K562 (cell line): Measurements from ENCODE around the gene DVL2. TPM values are rescaled to one million over a fixed set of nuclear protein-coding genes. Genes with fewer than 3 reads are reported as not detected.

Source experiments
- ATAC-seq: fragments of 200-7000 bp; cut with Tn5 transposase; 3 replicates; pipeline ENCODE4 v1.9.1; 2020; ENCODE audit warnings: moderate library complexity
- BruUV-seq: library from RNA; stranded (reverse); fragments of 400-500 nt; replicated peaks from 2 replicates; lab custom pipeline; 2021; lab: Mats Ljungman, UMichigan
- CTCF ChIA-PET: fragments of 300-600 bp; formaldehyde crosslinking; extraction: SDS; loops from one replicate; lab custom pipeline; 2021; ENCODE audit warnings: low intra/inter-chr PET ratio; lab: Yijun Ruan, JAX
- POLR2A ChIA-PET: fragments of 300-600, 350-650 bp; sonication (Branson Sonifier 250); formaldehyde crosslinking; extraction: SDS; loops from one replicate; lab custom pipeline; 2021; ENCODE audit warnings: antibody characterized with exemption, inconsistent platforms; lab: Yijun Ruan, JAX
- DNase-seq, 4 experiments: peaks; one replicate each; pipeline versions ENCODE4 v3.0.0 to v3.0.0-alpha.2; 2011 to 2018; ENCODE audit warnings: low spot score in 3 of 4, mixed read lengths in 3 of 4; ENCODE audit errors: extremely low read depth in 1 of 4
- FAIRE-seq: peaks from 2 replicates; lab custom pipeline; 2011; peaks lifted over from hg19 to GRCh38; lab: Jason Lieb, UNC
- H2AFZ ChIP-seq: 2 replicates; pipeline ENCODE4 v1.6.0; 2011; ENCODE audit warnings: low read depth, low read length, control low read depth, inconsistent platforms
- H3K27ac ChIP-seq: fragments of 200-600 bp; 3 replicates; pipeline ENCODE4 v1.8.0; 2011; ENCODE audit warnings: low read depth, mild to moderate bottlenecking, control low read depth, inconsistent platforms, low read length, moderate library complexity, mixed read lengths; ENCODE audit errors: extremely low read depth
- H3K27me3 ChIP-seq, 2 experiments: fragments of 300-600 bp in 1 of 2; 2 replicates in 1 of 2; 3 replicates in 1 of 2; pipeline versions ENCODE4 v1.6.0 to v1.8.0; 2011; ENCODE audit warnings: inconsistent platforms in 2 of 2, low read length in 2 of 2, mild to moderate bottlenecking in 1 of 2, mixed read lengths in 1 of 2, moderate library complexity in 1 of 2; ENCODE audit not compliant: control insufficient read depth in 2 of 2, insufficient read depth in 2 of 2
- H3K36me3 ChIP-seq: fragments of 300-600 bp; 3 replicates; pipeline ENCODE4 v1.8.0; 2011; ENCODE audit warnings: mild to moderate bottlenecking, low read length, inconsistent platforms; ENCODE audit not compliant: control insufficient read depth, insufficient read depth
- H3K4me1 ChIP-seq, 2 experiments: fragments of 200-600 bp in 1 of 2; replicated peaks in 1 of 2; 2 replicates in 1 of 2; 3 replicates in 1 of 2; pipeline versions ENCODE4 v1.5.1 to v1.8.0; 2011; ENCODE audit warnings: inconsistent platforms in 2 of 2, low read length in 2 of 2, mild to moderate bottlenecking in 1 of 2, mixed read lengths in 1 of 2, moderate library complexity in 1 of 2; ENCODE audit not compliant: control insufficient read depth in 2 of 2, insufficient read depth in 2 of 2
- H3K4me2 ChIP-seq: 2 replicates; pipeline ENCODE4 v1.6.1; 2011; ENCODE audit warnings: low read length, control low read depth, inconsistent platforms, mixed read lengths; ENCODE audit not compliant: insufficient read depth
- H3K4me3 ChIP-seq: fragments of 200-600 bp; sonication (generic), shearing (Covaris generic); 2 replicates; pipeline ENCODE4 v1.5.1; 2016; ENCODE audit warnings: control low read depth, inconsistent platforms
- H3K79me2 ChIP-seq: fragments of 200-600 bp; 3 replicates; pipeline ENCODE4 v1.8.0; 2011; ENCODE audit warnings: low read length, inconsistent platforms; ENCODE audit not compliant: control insufficient read depth, insufficient read depth
- H3K9ac ChIP-seq, 2 experiments: 2 replicates each; pipeline versions ENCODE4 v1.6.0 to v1.6.1; 2011; ENCODE audit warnings: low read depth in 2 of 2, low read length in 2 of 2, control low read depth in 1 of 2, inconsistent platforms in 1 of 2, mild to moderate bottlenecking in 1 of 2, mixed read lengths in 1 of 2; ENCODE audit not compliant: insufficient read depth in 1 of 2
- H3K9me1 ChIP-seq: one replicate; pipeline ENCODE4 v1.6.0; 2011; ENCODE audit warnings: inconsistent platforms, mild to moderate bottlenecking, low read length, moderate library complexity; ENCODE audit not compliant: control insufficient read depth, insufficient read depth
- H3K9me3 ChIP-seq: replicated peaks from 2 replicates; pipeline ENCODE4 v1.5.1; 2011; ENCODE audit warnings: low read depth, low read length, inconsistent platforms; ENCODE audit not compliant: control insufficient read depth, insufficient read depth
- H4K20me1 ChIP-seq: replicated peaks from 2 replicates; pipeline ENCODE4 v1.6.1; 2011; ENCODE audit warnings: low read length, inconsistent platforms, mixed read lengths; ENCODE audit not compliant: control insufficient read depth, insufficient read depth
- FOSL1 ChIP-seq: fragments of 200-800 bp; sonication (Bioruptor generic); conservative IDR thresholded peaks from 2 replicates; pipeline ENCODE4 v1.6.1; 2016; ENCODE audit warnings: missing genetic modification characterization, missing compliant biosample characterization
- JUND ChIP-seq, 2 experiments: IDR thresholded peaks; 2 replicates in 1 of 2; 3 replicates in 1 of 2; pipeline ENCODE4 v1.6.1; 2011; ENCODE audit warnings: borderline replicate concordance in 2 of 2, low read depth in 2 of 2, low read length in 2 of 2, improper control_type of control experiment in 1 of 2, missing biosample characterization in 1 of 2, missing genetic modification characterization in 1 of 2, missing genetic modification reagents in 1 of 2
- MED1 ChIP-seq: sonication (generic); formaldehyde crosslinking; IDR thresholded peaks from 2 replicates; pipeline ENCODE4 v1.8.1; 2023; ENCODE audit warnings: missing genetic modification reagents, borderline replicate concordance
- PRDM10 ChIP-seq: fragments of 450-650 bp; IDR thresholded peaks from 2 replicates; pipeline ENCODE4 v1.6.1; 2018; ENCODE audit not compliant: partially characterized antibody
- RBFOX2 ChIP-seq: fragments of 200-400 bp; formaldehyde crosslinking; IDR thresholded peaks from 2 replicates; pipeline ENCODE4 v1.6.1; 2017; ENCODE audit warnings: low read depth, mild to moderate bottlenecking, low read length, moderate library complexity
- USF1 ChIP-seq: sonication (generic); formaldehyde crosslinking; IDR thresholded peaks from 2 replicates; pipeline ENCODE4 v1.9.0; 2022; ENCODE audit warnings: mild to moderate bottlenecking, missing genetic modification reagents
- ZBTB11 ChIP-seq, 3 experiments: fragments of 200-800 bp in 1 of 3; fragments of 250-450 bp in 1 of 3; fragments of 450-650 bp in 1 of 3; sonication (Bioruptor Pico) in 1 of 3; sonication (Bioruptor generic) in 1 of 3; formaldehyde crosslinking in 1 of 3; IDR thresholded peaks; 2 replicates each; pipeline versions ENCODE4 v1.6.1 to v1.8.0; 2016 to 2022; ENCODE audit warnings: mild to moderate bottlenecking in 2 of 3, missing genetic modification characterization in 2 of 3, missing compliant biosample characterization in 1 of 3, moderate library complexity in 1 of 3
- WGBS: fragments of 100-300 bp; shearing (Covaris generic); methylation state at CpG from one replicate; pipeline ENCODE4 v1.1.6; 2016; ENCODE audit warnings: low coverage, mixed read lengths; ENCODE audit not compliant: insufficient coverage; ENCODE audit errors: missing lambda C conversion rate; 5-methylcytosine and 5-hydroxymethylcytosine counted together
- in situ Hi-C: fragments of 300-500 bp; cut with MboI; formaldehyde crosslinking; loops from 4 replicates; pipeline ENCODE4 v1.15.0; 2018; ENCODE audit warnings: inconsistent platforms, mixed read lengths
- intact Hi-C: fragments of 100-400 bp; cut with micrococcal nuclease; formaldehyde crosslinking; loops from 2 replicates; pipeline ENCODE4 v1.14.2; 2022
- polyA plus RNA-seq, 8 experiments: library from polyadenylated mRNA; depleted of rRNA in 4 of 8; stranded (reverse) in 5 of 8; unstranded in 3 of 8; fragments of >200 nt; fragmentation: Nextera tagmentation in 2 of 8; fragmentation: Illumina TruSeq in 1 of 8; extraction: Ambion mirVana in 2 of 8; extraction: Trizol in 1 of 8; gene quantifications; 2 replicates each; pipeline versions ENCODE4 v1.2.1 to v1.2.3, GENCODE V29; 2011 to 2014; ENCODE audit warnings: inconsistent platforms in 1 of 8, missing spikeins in 1 of 8
- total RNA-seq, 7 experiments: library from RNA; depleted of rRNA in 6 of 7; stranded (reverse); fragments of >200 nt in 6 of 7; fragmentation: Illumina TruSeq in 2 of 7; extraction: Trizol in 2 of 7; gene quantifications; 2 replicates each; pipeline versions ENCODE4 v1.2.1 to v1.2.3, GENCODE V29; 2011 to 2021; ENCODE audit warnings: low replicate concordance in 1 of 7

DVL2 gene
- total and polyA plus RNA-seq, 9 of the 15 experiments (the other 6 are each of a cell fraction or from before 2014, with no cell fraction given) = 1.3 to 49.5 (median 24.3) TPM

- BruUV-seq = TSS peak; percentile 14
- H3K36me3 ChIP-seq = peaks cover 50% of the 10 kb centered on the region; the same call in 2 of the 3 replicates
- DNase-seq = peak in 2 of 4 experiments; percentile 13 to 71
- TF ChIP-seq MED1 = peak; percentile 39; the same call in 1 of the 2 replicates
- peak; percentile 37; the same call in 1 of the 2 replicates for TF ChIP-seq RBFOX2
- TF ChIP-seq USF1 (CRISPR knock-in tag) = 0 out of 2 replicates have a peak, but pooled peaks have one; percentile 23
- peak; percentile 85 for TF ChIP-seq JUND (IDR thresholded peaks at IDR 0.05; ENCODE audit: borderline replicate concordance, low read depth, low read length)
- TF ChIP-seq JUND (tag; IDR thresholded peaks at IDR 0.05; ENCODE audit: borderline replicate concordance, low read depth, low read length) = peak; percentile 71; the same call in 2 of the 3 replicates
- TF ChIP-seq PRDM10 = no peak
- peak; percentile 84 for TF ChIP-seq FOSL1 (tag)
- TF ChIP-seq ZBTB11 (CRISPR knock-in tag; IDR thresholded peaks at IDR 0.05) = no peak
These were observed 1.7 kb upstream of the DVL2 start for GRCh38 chr17:7235693-7236665.

More at GRCh38 chr17:7235693-7236665, 1.7 kb upstream of the DVL2 start:
- peak overlapping the region; percentile 31 to 76; a peak in 3 of 4 replicates for H3K9ac ChIP-seq
- H3K4me3 ChIP-seq = peak overlapping the region; percentile 3; the same call in 1 of the 2 replicates
- peaks cover 12% of the 10 kb centered on the region for H4K20me1 ChIP-seq
- no peaks in the 10 kb centered on the region for H3K9me3 ChIP-seq
- POLR2A ChIA-PET = interaction anchor here (1.3 to 6.6 kb wide), 3 partner anchors 11 to 14 kb away, joined by 4 to 73 read pairs (median 8); partner anchors contain the start of genes ACADVL and DLG4
- H3K27ac ChIP-seq = peak overlapping the region; percentile 89; the same call in 2 of the 3 replicates
- intact Hi-C loops (loop anchor here (5.0 kb wide), 1 partner anchor 46 kb away; the partner anchor contains the start of gene SLC2A4), in situ Hi-C loops (no loop called here)
- FAIRE-seq = peak; percentile 78
- peak overlapping the region; percentile 56 for H3K4me2 ChIP-seq
- peaks cover 31 to 40% of the 10 kb centered on the region in 2 experiments; a peak in 4 of 5 replicates for H3K4me1 ChIP-seq
- WGBS = 53% methylated on average over 14 of the region's 22 CpGs
- peaks cover 92% of the 10 kb centered on the region for H3K79me2 ChIP-seq
- CTCF ChIA-PET = no interaction called here
- H3K9me1 ChIP-seq = peaks cover 4% of the 10 kb centered on the region
- no peak for ATAC-seq
- no peak overlapping the region for H2AFZ ChIP-seq
- no peaks in the 10 kb centered on the region for H3K27me3 ChIP-seq
